ENCODE measurements around the gene MPIG6B.

Gene MPIG6B

DNA sequence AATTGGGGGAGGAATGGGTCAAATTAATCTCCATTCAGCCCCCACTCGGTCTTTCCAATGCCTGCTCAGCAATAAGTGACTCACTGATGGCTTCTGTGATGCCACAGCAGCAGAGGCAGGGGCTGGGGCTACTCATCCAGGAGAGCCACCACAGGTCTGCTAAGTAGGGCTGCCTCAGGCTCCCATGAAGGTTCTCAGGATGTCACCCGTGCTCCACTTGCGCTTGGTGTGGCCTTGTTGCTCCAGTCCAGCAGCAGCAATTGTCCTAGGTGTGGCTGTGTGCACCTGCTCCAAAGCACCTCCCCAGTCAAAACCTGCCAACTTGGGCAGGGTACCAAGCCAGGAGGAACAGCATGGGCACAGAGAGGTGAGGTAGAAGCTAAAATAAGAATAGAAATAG lies 1.0 kb upstream of the MPIG6B start:
- no peak for DNase-seq

DNA sequence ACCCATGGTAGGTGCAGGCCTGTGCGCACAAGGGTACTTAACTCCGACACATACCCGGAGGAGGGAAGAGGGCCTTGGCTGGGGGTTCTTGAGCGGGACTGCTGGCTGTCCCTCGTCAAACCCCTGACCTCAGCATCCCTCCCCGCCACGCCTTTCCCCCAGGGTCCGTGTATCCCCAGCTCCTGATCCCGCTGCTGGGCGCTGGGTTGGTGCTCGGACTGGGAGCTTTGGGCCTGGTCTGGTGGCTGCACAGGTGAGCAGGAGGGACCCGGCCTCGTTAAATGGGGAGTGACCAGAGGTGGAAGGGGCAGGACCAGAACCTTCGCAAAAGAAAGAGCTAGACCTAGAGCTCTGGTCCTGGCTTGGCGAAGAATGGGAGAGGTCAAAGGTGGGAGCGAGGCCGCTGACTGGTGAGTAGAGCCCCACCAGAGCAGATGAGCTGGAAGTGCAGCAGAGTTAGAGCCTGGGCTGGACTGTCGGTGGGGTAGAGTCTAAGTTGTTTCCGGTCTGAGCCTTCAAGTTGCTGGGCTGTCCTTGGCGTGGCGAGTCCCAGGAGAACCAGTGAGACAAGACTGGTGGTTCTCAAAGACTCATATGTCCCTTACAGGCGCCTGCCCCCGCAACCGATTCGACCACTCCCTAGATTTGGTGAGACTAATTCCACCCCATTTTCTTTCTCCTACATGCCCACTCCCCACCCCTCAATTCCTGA lies 963 bp downstream of the MPIG6B start:
- DNase-seq: no peak

DNA sequence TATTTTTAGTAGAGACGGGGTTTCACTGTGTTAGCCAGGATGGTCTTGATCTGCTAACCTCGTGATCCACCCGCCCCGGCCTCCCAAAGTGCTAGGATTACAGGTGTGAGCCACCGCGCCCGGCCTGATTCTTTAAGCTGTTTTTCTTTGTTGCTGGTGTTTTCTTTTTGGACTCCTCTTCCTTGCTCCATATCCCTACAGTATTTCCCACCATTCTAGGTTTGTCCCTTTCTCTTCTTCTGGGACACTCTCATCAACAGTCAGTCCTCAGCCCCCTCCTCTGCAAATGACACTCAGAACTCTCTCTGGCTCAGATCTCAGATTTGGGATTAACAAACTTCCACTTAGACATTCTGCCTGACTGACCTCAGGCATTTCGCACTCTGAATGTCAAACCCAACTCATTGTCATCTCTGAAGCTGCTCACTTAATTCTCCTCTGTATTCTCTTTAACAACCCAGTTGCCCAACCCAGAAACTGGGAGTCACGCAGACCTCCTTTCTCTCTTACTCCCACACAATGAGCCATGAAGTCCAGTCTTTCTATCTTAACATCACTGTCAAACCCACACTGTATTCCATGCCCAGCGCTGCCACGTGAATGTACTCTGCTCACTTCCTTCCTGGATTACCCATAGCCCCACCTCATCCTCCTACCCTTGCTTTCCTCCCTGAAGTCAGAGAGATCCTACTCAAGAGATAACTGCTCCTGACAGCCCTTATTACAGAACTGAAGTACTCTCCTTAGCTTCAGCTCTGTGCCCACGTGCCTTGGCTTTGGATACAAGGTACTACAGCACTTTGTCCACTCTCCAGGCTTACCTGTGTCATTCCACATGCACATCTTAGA lies 2.6 kb downstream of the MPIG6B start:
- no peak for DNase-seq

DNA sequence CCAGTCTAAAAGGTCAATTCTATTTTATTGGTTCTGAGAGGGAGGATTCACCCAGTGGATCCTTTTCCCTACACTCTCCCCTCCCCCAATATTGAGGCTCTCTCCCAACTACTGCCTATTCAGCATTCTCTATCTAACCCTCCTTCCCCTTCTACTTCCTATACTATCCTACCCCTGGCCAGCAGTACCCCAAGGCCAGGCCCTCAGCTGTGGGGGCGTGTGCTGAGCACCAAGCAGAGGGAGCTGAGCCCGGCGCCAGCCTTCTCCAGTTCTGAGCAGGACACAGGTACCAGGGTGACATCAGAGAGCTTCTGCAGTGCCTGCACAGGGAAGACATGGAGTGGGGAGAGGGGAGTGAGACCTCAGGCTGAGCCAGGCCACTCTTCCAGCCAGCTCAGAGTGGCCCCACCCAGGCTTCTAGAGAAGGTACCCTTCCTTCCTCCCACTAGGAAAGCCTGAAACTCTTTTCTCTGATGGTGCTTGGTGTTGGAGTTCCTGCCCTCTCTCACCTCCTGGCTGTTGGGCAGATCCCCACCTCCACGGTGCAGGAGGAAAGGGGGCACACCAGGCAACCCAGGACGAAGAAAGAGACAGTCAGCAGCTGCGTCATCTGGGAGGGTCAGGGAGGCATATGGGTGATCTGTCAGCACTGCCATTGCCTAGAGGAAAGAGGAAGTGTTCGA lies 4.0 kb downstream of the MPIG6B start:
- no peak for DNase-seq

DNA sequence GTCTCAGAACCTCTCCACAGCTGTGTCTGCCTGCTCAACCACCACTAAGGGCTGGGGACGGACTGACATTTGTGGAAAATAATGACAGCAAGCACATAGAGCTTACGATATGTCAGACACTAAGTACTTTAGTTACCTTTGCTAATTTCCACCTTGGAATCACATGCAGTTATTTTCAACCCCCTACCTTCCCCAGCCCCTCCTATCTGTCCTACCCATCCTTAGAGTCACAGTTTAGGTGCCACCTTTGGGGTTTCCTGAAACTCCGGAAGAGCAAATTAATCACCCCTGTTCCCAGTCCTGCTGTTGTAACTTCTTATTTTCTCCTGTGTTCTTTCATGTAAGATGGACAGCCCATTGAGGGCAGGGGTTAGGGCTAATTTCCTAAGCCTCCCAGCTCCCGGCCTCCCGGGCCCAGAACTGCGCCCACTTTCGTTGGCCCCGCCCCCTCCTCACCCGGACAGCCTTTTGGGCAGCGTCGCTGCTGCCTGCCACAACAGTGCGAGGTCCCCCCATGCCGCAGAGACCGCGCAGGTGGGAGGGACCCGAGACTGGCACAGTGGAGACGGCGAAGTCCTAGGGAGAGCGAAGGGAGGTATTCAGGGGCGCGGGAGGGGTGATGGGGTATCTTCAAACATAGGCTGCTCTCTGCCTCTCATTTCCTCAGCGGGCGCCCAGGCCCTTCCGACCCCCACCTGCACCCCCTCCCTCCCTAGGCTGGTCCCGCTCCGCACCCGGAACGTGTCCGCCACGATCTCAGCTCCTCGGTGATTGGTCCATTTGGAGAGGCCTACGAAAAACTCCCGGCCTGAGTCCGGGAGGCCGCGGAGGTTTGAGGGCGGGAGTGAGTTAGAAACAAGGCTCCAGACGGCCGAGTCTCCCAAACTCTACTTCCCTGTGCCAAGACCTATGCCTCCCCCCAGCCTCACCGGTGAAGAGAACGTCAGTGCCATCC lies 4.8 kb downstream of the MPIG6B start:
- DNase-seq: no peak

DNA sequence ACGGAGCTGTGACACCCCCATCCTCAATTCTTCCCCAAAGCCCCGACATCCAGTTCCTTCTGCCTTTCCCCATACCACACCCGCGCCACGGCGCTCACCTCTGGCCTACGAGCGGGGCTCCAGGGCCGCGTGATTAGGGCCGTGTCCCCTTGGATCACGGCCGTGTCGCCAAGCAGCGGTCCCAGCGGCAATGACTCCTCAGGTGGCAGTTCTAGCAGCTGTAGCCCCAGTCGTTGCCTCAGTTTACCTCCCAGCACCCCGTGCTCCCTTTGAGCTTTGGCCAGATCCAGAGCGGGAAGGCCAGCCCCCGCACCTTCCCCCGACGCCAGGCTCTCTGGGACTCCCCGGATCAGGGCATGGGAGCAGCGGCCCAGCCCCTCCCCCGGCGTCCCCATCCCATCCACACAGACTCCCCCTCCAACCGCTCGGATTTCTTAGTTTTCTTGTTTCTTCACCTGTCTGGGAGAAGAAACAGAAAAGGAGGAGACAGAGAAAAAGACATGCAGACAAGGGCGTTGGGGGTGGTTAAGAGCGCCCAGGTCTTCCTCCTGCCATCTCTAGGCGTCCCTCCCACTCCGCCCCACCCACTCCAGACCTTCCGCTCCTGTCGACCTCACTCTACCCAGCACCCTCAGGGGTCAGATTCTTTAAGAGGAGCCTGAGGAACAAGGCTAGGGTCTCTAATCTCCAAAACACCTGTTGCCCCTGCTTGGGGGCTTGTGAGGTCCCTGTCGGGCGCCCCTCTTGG lies 5.8 kb downstream of the MPIG6B start, which contains the start of gene DDAH2:
TSS of gene DDAH2 (minus strand) at position 533 of the 748 bp plus-strand sequence. CDS start at position 395, 138 bp downstream.
- DNase-seq: no peak

DNA sequence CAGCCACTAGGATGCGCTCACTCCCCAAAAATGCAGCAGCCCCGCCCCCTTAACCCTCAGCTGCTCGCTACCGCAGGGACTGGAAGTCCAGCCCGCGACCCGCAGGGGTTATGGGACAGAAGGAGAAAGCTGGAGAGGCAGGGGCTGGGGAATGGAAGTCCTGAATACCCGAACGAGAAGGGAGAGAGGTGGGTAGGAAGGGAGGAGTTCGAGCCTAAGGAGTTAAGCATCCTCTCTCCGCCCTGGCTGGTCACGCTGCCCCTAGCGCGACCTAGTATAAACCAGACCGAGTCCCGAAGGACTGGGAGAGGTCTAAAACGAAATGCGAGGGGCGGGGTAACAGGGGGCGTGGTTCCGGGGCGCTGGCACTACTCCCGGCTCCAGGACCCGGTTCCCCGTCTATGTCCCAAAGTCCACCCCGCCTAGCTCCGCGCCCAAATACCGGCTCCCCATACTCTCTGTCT lies 6.4 kb downstream of the MPIG6B start:
- peak; percentile 72 for DNase-seq

DNA sequence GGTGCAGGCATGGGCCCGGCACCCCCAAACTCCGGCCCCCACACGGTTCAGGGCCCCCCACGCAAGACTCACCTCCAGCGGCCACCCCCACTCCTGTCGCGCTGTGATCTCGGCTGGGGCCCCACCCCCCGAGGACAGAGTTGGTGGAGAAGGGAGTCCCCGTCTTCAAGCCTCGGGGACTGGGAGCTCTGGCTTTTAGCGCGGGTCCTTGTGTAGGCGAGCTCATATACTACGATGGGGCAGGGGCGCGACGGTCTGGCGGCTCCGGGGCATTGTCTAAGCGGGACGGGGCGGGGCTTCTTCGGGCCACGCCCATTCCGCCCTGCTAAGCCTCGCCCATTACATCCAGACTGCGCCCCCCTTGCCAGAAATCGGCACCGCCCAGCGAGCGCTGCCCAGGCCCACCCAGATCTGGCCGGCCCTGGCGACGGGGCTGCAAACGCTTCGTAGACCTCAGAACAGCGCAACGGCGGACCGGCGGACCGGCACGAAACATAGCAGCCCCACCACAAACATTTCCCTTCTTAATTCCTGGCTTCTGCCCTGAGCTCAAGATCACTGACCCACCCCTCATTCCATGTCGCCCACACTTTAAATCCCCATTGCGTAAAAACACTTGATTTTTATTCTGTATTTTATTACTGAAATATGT lies 6.9 kb downstream of the MPIG6B start:
- DNase-seq: peak; percentile 51

DNA sequence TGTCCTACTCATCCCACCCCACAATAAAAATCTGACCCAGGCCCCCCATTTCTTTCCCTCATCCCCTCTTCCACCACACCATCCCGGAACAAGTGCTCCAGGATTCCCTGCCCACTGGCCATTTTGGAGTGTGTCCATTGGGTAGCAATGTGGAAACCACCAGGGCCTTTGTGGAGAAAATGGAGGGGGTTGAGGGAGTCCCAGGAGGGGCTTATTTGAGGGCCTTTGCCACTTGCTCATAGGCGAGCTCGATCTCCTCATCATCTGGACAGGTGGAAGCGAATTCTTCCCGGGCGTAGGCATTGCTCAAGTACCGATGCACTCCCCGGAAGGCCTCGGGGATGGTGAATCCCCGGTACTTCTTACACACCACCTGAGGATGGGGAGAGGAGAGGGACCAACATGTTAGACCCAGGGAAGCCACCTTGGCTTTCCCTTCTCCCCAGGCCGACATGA lies 7.5 kb downstream of the MPIG6B start:
- no peak for DNase-seq

DNA sequence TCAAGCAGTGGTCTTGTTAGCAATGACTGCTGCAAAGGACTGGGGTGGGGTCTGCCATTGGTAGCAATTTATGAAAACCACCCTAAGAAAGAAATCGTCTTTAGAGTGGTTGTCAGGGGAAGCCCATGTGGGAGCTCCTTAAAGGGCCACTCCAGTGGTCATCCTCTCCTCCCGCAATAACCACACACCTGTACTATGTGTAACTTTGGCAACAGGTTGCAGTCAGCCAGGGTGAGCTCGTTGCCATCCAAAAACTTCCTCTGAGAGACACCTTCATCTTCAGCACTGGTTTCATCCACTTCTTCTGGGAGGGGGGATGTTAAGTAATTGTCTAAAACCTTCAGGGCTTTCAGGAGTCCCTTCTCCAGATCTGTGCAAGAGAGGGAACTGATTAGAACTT lies 8.9 kb downstream of the MPIG6B start:
- DNase-seq: no peak

DNA sequence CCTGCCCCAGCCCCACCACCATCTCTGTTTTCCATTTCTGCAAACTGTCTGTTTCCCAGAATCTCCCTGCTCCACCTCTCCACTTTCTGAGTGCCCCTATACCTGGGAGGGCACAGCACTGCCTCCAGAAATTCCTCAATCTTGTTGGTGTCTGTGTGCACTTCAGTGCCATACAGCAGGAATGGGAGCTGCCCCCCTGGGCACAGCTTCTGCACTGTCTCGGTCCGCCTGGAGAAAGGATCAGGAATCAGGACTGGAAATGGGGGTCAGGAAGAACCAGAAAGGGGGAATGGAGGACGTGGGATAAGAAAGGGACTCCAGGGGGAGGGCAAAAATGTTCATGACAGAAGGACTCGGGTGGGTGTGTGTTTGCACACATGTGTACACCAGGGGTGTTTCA lies 10.6 kb downstream of the MPIG6B start:
- DNase-seq: no peak

DNA sequence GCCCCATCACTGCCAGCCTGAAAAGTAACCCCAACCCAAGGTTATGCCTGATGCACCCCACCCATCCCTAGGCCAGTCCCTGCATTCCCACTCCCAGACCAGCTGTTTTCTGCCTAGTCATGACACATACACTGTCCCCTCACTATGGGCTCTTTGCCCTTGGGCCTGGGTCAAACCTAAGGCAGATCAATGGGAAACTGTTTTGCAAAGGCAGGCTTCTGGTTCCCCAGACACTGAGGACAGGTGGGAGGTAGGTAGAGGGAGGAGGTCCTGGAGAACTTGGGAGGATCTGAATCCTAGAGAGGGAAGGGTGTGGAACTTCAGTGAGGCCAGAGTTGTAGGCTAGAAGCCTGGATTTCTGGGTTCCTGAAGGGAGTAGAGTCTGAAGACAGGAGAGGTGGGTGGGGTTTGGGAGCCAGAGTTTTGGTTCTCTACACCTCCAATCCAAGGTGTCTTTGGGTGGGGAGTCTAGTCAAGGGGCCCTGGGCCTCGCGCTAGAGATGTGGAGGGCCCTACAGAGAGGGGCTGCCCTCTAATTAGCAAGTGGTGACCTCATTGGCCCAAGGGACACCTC lies 11.2 kb downstream of the MPIG6B start:
- no peak for DNase-seq

DNA sequence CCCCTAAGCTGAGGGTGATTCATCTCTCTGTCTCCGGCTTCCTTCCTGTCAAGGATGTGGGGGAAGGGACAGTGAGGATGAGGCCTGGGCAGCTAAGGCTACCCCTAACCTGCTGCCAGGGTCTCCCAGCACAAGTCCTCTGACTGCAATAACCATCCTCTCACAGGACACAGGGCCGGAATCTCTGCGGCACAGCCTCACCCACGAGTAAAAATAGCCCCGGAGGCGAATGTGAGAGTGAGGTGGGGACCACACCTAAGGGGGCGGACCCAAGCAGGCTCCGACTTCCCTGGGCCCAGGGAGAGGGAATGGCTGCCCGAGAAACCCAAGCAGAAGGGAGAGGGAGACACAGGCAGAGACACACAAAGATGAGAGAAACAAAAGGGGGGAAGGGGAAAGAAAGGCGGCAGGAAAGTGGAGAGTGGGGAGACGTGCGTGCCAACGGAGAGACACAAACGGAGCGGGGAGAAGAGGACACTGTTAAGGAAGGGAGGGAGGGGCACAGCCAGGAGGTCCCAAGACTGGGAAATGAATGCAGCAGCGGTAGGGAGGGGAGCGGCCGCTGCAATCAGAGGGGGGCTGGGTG lies 11.7 kb downstream of the MPIG6B start:
- peak; percentile 33 for DNase-seq

DNA sequence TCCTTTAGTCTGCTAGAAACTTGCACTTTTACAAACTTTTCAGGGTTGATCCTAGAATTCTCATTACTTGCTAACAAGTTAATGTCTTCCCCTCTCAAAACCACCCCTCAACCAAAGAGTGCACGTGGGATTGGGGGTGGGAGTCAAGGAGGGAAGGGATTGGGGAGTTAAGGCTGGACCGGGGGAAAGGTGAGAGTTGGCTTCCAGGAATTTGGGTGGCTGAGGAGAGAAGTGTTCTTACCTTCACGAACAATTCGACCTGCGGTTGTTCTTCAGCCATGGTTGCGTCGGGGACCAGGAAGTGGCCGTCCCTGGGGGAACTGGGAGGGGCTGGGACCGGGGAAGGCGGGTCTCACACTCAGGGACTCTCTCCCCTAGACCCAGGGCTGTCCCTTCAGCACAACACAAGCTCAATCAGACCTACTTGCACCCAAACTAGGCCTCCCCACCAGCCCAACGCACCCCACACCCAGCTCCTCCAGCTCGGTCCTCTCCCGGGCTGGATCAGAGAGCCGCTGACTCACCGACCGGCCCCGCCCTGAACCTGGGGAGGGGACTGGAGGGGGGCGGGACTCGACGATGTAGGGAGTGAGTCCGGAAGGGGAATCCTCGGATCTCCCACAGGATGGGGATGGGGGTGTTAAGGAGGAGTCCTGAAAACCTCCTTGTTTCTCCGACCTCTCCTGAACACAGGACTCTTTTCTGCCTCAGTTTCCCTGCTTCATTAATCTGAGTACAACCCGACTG lies 13.0 kb downstream of the MPIG6B start, which contains the start of gene CLIC1:
TSS of gene CLIC1 (minus strand) at position 510 of the 747 bp plus-strand sequence. CDS start at position 280, 230 bp downstream.
- DNase-seq: peak; percentile 64

DNA sequence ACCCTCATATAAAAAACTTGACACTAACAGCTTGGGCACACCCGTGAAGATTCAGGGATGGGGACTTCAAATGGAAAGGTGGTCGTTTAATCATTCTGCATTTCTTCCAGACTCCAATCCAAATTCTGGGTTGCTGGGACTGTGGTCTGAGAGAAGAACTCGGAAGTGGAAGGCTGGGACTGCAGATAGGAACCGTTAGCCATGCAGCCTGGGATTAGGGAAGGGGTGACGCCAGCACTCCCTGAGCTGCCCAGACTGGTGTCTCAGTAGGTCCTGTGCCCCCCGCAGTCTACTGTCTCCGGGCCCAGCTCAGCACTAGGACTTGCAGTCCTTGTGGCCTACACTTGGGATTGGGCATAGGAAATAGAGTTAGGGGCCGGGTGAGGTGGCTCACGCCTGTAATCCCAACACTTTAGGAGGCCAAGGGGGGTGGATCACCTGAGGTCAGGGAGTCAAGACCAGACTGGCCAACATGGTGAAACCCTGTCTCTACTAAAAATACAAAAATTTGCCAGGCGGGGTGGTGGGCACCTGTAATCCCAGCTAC lies 13.7 kb downstream of the MPIG6B start:
- DNase-seq: no peak

DNA sequence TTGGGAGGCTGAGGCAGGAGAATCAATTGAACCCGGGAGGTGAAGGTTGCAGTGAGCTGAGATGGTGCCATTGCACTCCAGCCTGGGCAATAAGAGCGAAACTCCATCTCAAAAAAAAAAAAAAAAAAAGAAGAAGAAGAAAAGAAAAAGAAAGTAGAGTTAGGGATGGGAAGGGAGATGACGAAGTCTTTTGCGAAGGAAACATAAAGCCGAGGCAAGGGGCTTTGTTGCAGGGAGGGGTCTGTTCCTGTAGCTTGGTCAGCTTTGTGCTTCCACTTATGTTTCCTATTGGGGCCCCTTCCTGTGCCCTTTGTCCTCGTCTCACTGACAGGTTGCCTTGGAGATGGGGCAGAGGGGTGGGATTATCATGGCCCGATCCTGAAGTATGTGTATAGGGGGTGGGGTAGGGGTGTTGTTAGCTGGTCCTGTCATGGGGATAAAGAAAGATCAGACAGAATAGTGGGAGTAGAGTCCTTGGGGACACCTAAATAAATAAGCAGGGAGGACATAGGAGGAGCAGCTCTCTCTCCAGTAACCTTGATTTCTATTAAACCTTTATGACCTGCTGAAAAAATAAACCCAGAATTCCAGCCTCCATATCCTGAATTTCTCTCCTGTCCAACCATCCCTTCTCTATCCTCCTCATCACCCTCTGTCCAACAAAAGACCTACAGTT lies 14.3 kb downstream of the MPIG6B start:
- no peak for DNase-seq

DNA sequence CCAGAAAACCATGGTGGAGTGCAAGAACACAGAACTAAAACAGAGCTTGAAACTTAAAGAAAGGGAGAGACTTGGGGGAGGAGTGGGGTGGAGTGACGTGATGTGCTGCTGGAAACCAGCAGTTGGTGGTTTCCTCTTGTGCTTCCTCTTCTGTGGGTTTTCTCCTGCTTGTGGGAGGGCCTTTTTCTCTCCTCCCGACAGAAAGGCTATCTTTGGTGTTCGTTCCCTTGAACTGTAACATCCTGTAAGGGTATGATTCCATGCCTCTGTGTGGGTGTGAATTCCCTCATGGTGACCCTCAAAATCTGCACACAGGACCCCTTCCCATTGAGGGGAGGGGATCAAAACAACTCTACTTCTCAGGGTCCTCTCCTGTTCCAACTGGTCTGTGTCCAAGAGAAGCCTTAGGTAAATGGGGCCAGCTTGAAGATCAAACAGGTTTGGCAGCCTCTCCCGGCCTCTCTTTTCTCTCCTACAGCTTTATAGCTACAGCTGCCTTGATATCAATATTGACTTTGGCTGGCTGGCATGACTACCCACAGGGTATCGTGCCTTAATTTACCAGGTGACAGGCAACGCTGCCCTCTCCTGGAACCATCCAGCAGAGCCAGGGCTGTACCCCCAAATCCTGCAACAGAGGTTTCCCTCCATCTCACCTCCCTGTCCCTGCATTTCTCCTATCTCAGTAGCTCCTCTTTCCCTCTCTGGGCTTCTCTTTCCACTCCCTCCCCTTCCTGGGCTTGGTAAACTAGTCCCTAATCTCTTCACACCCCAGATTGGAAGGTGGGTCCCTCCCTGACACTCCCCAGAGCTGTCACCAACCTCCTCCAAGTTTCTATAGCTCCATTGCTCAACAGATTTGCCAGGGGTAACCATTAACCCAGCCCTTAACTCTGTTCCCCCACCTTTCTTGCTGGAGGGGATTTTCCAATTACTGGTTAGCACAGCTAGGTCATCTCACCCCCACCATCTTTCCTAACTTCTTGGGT lies 15.1 kb downstream of the MPIG6B start:
- peak; percentile 45 for DNase-seq
